ENCODE data around the gene EZH1. TPM values are rescaled to one million over a fixed set of nuclear protein-coding genes. Genes with fewer than 3 reads are reported as not detected.
"Not testable (repeated sequence)": the region's sequence is repeated elsewhere in the genome, so short reads cannot be mapped to it uniquely, and the experiment has no call there.

Gene EZH1
- polyA plus RNA-seq, 3 donors from 2014 or later, result 9.8 to 32.3 (median 19.5) TPM

DNA sequence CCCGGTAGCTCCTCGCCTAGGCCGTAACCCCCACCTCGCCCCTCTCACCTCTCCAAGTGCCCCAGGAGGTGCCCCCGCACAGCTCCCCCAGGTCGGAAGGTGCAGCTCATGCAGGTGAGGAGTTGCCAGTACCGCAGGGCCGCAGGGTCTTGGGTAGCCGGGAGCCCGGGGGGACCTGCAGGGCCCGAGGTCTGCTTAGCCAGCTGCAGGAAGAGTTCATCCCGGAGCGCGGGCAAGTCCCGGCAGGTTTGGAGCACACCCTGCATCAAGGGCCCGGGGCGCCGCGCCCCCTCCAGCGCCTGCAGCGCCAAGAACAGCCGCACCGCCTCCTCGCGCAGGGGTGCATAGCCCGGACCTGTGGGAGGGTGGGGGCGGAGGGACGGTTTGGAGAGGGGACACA, 72.8 kb downstream of the EZH1 start:
- H3K27me3 Mint-ChIP-seq (ENCODE audit: low read depth in 3 of 3), result peaks cover 19 to 32% (median 20%) of the 10 kb centered on the region in 3 donors
- H3K27ac Mint-ChIP-seq, result no peak overlapping the region
- peaks cover 0 to under 1% (median 0%) of the 10 kb centered on the region in 3 donors for H3K36me3 Mint-ChIP-seq
- peaks cover 22 to 29% of the 10 kb centered on the region in 2 donors for H3K4me1 Mint-ChIP-seq
- H3K9me3 Mint-ChIP-seq, result no peaks in the 10 kb centered on the region
- DNase-seq, result no peak
- H3K4me3 Mint-ChIP-seq, result peak overlapping the region in 2 of 5 donors; percentile 41 to 42

DNA sequence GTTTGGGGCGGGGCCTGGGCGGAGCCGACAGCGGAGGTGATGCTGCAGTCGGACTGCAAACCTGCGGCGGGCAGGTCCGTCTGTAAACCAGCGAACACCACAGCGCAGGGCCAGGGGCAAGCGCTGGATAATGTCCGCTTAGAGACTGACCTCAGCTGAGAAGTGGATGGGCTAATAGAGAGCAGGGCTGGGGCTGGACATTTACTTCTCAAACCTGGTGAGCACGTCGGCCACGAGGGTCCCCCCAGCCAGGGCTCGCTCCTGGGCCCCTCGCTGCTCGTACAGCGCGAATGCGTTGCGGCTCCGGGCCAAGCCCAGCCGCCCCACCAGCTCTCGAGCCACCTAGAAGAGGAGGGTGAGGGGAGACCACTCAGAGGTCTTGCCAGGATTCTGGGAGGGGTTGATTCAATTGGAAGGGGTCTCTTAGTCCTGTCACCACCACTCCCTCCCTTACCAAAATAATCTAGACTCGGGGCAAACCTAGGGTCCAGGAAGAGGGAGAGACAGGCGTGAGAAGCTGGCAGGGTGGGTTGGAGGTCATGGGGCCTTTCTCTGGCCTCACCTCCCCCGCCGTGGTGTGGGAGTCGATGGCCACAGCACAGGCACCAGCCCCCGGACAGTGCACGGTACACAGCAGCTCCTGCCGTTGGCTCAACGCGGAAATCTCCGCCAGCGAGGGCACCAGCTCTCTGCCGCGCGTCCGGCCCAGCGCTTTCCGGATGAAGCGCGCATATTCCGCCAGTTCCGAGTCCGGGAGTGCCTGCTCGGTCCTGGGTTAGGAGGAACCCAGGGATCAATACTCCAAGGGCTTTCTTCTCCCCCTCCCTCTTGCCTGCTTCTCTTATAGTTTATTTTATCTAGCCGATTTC, 73.8 kb downstream of the EZH1 start:
- H3K4me1 Mint-ChIP-seq, result peaks cover 18 to 24% of the 10 kb centered on the region in 2 donors
- H3K27me3 Mint-ChIP-seq (ENCODE audit: low read depth in 3 of 3), result peaks cover 13 to 27% (median 20%) of the 10 kb centered on the region in 3 donors
- DNase-seq, result no peak
- H3K4me3 Mint-ChIP-seq, result peak overlapping the region; percentile 73 to 90 (median 77)
- H3K9me3 Mint-ChIP-seq, result no peaks in the 10 kb centered on the region
- H3K36me3 Mint-ChIP-seq, result peaks cover 0 to 8% (median 5%) of the 10 kb centered on the region in 3 donors
- no peak overlapping the region for H3K27ac Mint-ChIP-seq

DNA sequence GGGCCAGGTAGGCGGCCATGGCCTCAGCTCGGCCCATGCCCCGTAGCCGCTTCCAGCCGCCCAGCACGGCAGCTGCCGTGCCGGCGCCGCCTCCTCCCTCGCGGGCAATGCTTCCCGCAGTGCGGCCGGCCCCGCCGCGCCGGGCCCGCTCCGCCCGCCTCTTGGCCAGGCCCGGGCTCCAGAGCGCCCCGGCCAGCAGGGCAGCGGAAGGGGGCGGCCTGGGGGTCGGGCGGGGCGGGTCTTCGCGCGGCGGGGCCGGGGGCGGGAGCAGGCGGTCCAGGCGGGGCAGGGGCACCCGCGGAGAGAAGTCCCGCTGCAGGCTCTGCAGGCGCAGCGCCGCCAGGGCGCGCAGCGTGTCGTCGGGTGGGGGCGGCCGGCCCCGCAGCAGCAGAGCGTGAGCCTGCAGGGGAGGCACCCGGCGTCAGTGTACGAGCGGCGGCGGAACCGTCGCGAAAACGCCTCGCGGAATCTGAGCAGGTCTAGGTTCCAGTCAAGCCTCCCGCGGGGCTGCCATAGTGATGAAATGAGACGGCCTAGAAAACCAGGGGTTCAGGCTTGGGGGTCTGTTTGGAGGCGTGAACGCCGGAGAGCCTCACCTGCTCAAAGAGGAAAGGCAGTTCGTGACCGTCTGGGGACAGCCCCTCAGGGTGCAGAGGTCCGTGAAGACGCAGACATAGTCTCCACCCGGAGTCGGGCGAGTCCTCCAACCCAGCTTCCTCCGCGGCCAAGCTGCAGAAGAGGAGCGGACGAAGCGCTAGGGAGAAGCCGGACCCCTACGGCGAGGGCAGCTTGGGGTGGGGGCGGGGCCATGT, 74.7 kb downstream of the EZH1 start:
- peak; percentile 28 to 39 (median 33) for DNase-seq
- peak overlapping the region; percentile 73 to 90 (median 77) for H3K4me3 Mint-ChIP-seq
- no peaks in the 10 kb centered on the region for H3K9me3 Mint-ChIP-seq
- H3K27me3 Mint-ChIP-seq (ENCODE audit: low read depth in 3 of 3), result peaks cover 11 to 26% (median 20%) of the 10 kb centered on the region in 3 donors
- H3K36me3 Mint-ChIP-seq, result peaks cover 0 to 13% (median 8%) of the 10 kb centered on the region in 3 donors
- H3K4me1 Mint-ChIP-seq, result peaks cover 18 to 24% of the 10 kb centered on the region in 2 donors
- H3K27ac Mint-ChIP-seq, result no peak overlapping the region

DNA sequence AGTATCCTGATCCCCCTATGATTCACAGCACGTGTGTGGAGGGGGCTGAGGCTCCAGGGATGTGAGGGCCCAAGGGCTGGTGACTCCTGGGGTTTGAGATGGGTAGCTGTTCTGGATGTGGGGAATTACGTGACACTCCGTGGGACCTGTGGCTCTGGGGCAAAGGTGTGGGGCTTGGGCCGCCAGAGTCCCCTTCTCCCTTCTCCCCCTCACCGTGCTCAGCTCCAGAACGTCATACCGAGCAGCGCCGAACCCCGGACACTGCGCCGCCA, 75.2 kb downstream of the EZH1 start:
- Mint-ChIP-seq H3K36me3 (peaks cover 0 to 13% (median 8%) of the 10 kb centered on the region in 3 donors), H3K27me3 (ENCODE audit: low read depth in 3 of 3) (peaks cover 9 to 22% (median 18%) of the 10 kb centered on the region in 3 donors), H3K4me3 (peak overlapping the region in 4 of 5 donors; percentile 57 to 67 (median 62)), H3K9me3 (no peaks in the 10 kb centered on the region), H3K4me1 (peaks cover 16 to 22% of the 10 kb centered on the region in 2 donors), H3K27ac (no peak overlapping the region)
- DNase-seq, result no peak

DNA sequence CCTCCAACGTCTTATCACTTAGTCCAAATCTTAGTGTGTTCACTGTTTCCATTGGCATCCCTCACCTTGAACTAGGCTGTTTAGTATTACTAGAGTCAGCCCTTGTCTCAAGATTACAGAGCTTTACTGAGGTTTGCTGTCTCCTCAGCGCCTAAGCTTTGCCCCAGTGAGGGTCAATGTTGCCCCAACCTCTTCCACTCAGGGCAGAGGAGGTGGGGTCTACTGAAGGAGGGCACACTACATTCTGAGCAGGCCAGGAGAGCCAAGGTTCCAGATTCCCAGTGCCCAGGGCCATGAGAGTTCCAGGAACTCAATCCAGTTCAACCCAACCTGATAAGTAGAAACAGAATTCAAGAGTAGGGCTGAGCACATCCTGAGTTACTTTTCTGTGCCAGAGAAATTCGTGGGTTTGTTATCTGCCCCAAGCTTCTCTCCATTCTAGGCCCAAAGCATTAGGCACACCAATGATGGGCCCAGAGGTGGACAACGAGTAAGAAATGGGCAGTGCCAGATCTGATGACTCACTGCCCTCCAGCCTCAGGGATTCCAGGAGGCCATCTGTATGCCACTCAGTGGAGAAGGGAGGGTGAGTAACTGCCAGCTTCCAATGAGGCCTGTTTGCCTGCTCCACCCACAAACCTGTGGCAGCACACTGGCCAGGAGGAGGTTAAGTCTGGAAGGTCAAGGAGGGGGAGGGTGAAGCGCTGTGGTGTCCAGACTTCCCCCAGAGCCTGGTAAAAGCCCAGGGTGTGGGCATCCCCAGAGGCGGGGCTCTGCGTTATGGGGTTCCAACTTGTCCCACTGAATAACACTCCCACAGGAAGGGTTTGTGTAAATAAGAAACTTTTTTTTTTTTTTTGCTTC, 77.5 kb downstream of the EZH1 start:
- Mint-ChIP-seq H3K9me3 (no peaks in the 10 kb centered on the region), H3K36me3 (peaks cover 0 to 17% (median 8%) of the 10 kb centered on the region in 3 donors), H3K27me3 (ENCODE audit: low read depth in 3 of 3) (peaks cover 5 to 14% (median 13%) of the 10 kb centered on the region in 3 donors), H3K27ac (no peak overlapping the region), H3K4me3 (no peak overlapping the region), H3K4me1 (peaks cover 8 to 17% of the 10 kb centered on the region in 2 donors)
- no peak for DNase-seq

DNA sequence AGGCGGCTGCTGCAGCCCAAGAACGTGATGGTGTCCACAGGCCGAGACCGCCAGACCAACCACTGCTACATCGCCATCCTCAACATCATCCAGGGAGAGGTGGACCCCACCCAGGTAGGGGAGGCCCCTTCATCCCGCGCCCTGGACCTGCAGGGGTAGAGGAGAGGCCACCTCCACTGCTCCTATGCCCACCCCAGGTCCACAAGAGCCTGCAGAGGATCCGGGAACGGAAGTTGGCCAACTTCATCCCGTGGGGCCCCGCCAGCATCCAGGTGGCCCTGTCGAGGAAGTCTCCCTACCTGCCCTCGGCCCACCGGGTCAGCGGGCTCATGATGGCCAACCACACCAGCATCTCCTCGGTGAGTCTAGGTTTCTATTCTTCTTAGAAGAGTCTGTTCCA, 78.7 kb downstream of the EZH1 start:
- not testable (repeated sequence) for DNase-seq; H3K4me3 Mint-ChIP-seq; H3K9me3 Mint-ChIP-seq; H3K27me3 Mint-ChIP-seq (ENCODE audit: low read depth in 3 of 3); H3K27ac Mint-ChIP-seq
- Mint-ChIP-seq H3K36me3 (peaks cover 0 to 17% (median 8%) of the 10 kb centered on the region in 3 donors), H3K4me1 (peaks cover under 1 to 10% of the 10 kb centered on the region in 2 donors)

DNA sequence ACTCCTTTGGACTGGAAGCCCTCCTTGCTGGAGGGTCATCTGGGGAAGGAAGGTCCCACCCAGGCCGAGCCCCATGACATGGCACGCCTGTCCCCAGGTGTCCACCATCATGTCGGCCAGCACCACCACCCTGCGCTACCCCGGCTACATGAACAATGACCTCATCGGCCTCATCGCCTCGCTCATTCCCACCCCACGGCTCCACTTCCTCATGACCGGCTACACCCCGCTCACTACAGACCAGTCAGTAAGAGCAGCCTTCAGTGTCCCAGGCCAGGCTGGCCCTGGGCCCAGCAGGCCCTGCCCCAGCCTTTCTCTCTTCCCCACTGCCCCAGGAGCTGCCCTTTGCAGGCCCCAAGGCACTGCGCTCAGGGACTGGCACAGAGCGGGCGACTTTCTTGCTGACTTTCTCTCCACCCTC, 79.2 kb downstream of the EZH1 start:
- Mint-ChIP-seq H3K4me3 (no peak overlapping the region), H3K9me3 (no peaks in the 10 kb centered on the region), H3K27ac (no peak overlapping the region), H3K4me1 (peaks cover 0 to 6% of the 10 kb centered on the region in 2 donors), H3K36me3 (peaks cover 0 to 17% (median 8%) of the 10 kb centered on the region in 3 donors), H3K27me3 (ENCODE audit: low read depth in 3 of 3) (peaks cover 2 to 6% (median 5%) of the 10 kb centered on the region in 3 donors)
- DNase-seq, result no peak

DNA sequence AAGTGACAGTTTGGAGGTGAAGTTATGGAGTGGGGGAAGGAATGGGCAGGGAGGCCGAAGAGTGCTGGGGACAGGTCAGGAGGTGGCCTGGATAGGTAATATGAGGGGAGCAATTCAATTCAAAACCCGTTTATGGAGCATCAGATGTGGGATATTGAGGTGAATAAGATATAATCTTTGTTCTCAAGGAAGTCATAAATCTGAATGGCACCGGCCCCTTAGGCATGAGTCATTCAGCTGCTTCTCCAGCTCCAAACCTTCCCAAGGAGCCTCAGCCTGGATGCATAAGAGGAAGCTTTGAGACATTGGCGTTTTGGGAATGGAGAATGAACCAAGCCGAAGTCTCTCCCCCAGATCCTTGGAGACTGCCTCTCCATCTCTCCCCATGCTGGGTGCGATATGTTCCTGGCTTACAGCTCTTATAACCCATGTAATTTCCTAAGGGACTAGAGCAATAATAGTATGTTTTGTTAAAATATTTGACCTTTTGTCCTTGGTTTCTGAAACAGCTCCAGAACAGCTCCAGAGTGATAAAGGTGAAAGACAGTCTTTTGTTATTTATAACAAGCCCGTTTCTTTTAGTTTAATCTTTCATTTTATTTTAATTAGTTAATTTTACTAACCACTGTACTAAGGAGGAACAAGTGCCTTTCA, 84.0 kb downstream of the EZH1 start:
- peaks cover 15 to 24% of the 10 kb centered on the region in 2 donors for H3K4me1 Mint-ChIP-seq
- H3K4me3 Mint-ChIP-seq, result peak overlapping the region in 1 of 5 donors; percentile 28
- H3K9me3 Mint-ChIP-seq, result no peaks in the 10 kb centered on the region
- no peak overlapping the region for H3K27ac Mint-ChIP-seq
- peaks cover 0 to 10% (median 0%) of the 10 kb centered on the region in 3 donors for H3K36me3 Mint-ChIP-seq
- H3K27me3 Mint-ChIP-seq (ENCODE audit: low read depth in 3 of 3), result peaks cover 0 to 1% (median 1%) of the 10 kb centered on the region in 3 donors
- no peak for DNase-seq

DNA sequence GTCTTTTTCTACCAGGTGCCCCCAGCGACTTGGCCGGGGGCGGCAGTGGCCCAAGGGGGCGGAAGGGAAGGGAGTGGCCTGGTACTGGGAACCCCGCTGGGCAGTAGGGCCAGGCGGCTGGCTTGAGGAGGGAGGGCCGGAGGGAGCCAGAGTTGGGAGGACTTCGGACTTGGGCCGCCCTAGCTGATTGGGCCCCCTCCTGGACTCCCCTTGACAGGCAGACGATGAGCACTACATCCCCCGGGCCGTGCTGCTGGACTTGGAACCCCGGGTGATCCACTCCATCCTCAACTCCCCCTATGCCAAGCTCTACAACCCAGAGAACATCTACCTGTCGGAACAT, 84.9 kb downstream of the EZH1 start:
- not testable (repeated sequence) for DNase-seq; H3K27ac Mint-ChIP-seq; H3K36me3 Mint-ChIP-seq; H3K9me3 Mint-ChIP-seq; H3K27me3 Mint-ChIP-seq (ENCODE audit: low read depth in 3 of 3)
- H3K4me1 Mint-ChIP-seq, result peaks cover 19 to 30% of the 10 kb centered on the region in 2 donors
- peak overlapping the region; percentile 28 to 92 (median 86) for H3K4me3 Mint-ChIP-seq

DNA sequence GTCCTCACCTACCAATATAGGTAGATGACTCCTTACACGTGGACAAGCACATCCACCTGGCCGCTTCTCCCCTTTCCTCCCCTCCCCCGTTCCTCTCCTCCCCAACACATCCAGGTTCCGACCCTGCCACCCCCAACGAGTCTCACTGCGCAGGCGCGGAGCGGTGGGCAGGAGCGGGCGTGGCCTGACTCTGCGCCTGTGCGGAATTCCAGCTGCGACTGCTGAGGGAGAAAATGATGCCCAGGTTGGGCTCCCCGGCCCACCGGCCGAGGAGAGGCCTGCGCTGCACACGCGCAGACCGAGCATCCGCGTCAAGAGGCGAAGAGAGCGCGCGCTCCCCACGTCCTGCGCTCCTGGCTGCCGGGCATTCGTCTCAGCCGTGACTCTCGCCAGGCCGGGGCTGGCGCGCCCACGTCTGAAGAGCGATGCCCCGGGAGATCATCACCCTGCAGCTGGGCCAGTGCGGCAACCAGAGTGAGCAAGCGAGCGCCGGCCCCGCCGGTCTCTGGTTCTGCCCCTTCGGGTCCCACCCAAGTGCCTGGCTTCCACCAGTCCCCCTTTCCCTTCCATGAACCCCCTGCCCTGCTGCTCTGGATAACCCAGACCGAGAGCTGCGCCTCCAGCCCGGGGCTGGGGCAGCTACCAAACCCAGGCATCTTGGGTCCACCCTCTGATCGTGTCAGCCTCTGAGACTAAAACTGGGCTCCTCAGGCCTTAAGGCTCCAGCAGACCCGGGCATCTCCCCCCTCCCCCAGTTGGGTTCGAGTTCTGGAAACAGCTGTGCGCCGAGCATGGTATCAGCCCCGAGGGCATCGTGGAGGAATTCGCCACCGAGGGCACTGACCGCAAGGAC, 85.5 kb downstream of the EZH1 start, which contains the start of gene TUBG2:
Gene TUBG2, plus strand, starts transcription at position 206 of the 853 bp plus-strand sequence. Its CDS starts 220 bp downstream, at position 426.
- peaks cover 19 to 30% of the 10 kb centered on the region in 2 donors for H3K4me1 Mint-ChIP-seq
- DNase-seq, result peak; percentile 47 to 59 (median 51)
- peaks cover 0 to 2% (median 0%) of the 10 kb centered on the region in 3 donors for H3K36me3 Mint-ChIP-seq
- H3K4me3 Mint-ChIP-seq, result peak within 1 kb of the TSS; percentile 77 to 92 (median 86)
- H3K27ac Mint-ChIP-seq, result peak within 1 kb of the TSS in 4 of 6 donors; percentile 27 to 80 (median 55)
- H3K9me3 Mint-ChIP-seq, result no peaks in the 10 kb centered on the region
- peaks cover 0 to 7% (median 1%) of the 10 kb centered on the region in 3 donors for H3K27me3 Mint-ChIP-seq (ENCODE audit: low read depth in 3 of 3)

DNA sequence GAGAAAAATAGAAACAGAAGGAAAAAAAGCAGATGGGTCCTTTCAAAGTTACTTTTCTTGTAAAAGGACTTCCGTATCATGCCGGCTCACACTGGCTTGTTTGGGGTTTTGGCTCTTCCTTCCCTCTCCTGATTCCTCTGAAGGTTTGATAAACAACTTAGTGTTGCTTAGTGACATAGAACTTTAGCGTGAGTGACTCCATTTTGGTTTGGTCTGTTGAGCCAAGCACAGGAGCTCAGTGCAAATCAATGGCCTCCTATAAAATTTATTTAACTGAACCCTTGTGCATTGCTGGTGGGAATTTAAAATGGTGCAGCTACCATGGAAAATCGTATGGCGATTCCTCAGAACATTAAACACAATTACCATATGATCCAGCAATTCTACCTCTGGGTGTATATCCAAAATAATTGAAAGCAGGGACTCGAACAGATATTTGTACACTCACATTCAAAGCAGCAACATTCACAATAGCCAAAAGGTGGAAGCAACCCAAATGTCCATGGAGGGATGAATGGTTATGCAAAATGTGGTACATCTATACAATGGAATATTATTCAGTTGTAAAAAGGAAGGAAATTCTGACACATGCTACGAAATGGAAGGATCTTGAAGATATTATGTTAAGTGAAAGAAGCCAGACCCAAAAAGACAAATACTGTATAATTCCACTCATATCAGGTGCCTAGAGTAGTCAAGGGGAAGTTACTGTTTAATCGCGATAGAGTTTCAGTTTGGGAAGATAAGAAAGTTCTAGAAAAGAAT, 86.8 kb downstream of the EZH1 start:
- DNase-seq, result no peak
- Mint-ChIP-seq H3K27me3 (ENCODE audit: low read depth in 3 of 3) (peaks cover 3 to 7% (median 4%) of the 10 kb centered on the region in 3 donors), H3K36me3 (no peaks in the 10 kb centered on the region), H3K4me1 (peaks cover 19 to 30% of the 10 kb centered on the region in 2 donors), H3K4me3 (peak overlapping the region; percentile 55 to 92 (median 85)), H3K9me3 (no peaks in the 10 kb centered on the region), H3K27ac (peak overlapping the region in 2 of 6 donors; percentile 3 to 27)
